A673 (cell line): Measurements from ENCODE around the gene FAM120AOS. TPM values are rescaled to one million over a fixed set of nuclear protein-coding genes. Genes with fewer than 3 reads are reported as not detected.

Source experiments
- BruUV-seq: library from RNA; stranded (reverse); fragments of 400-500 nt; replicated peaks from 2 replicates; lab custom pipeline; 2021; lab: Mats Ljungman, UMichigan
- CTCF ChIA-PET: fragments of 300-600 bp; sonication (Branson Sonifier 250); formaldehyde crosslinking; loops from one replicate; lab custom pipeline; 2022; ENCODE audit warnings: antibody characterized with exemption; lab: Charles Lee
- POLR2A ChIA-PET: fragments of 300-600 bp; sonication (Branson Sonifier 250); formaldehyde crosslinking; loops from one replicate; lab custom pipeline; 2022; ENCODE audit warnings: antibody characterized with exemption; ENCODE audit not compliant: low non-redundant PET; lab: Charles Lee
- DNase-seq: peaks from one replicate; pipeline ENCODE4 v3.0.0-alpha.2; 2015; ENCODE audit warnings: low spot score
- H3K27ac ChIP-seq: fragments of 200-600 bp; sonication (generic); 2 replicates; pipeline ENCODE4 v1.5.1; 2016; ENCODE audit warnings: mixed run types, low read depth, mild to moderate bottlenecking, mixed read lengths, antibody characterized with exemption, low read length; ENCODE audit not compliant: poor library complexity, severe bottlenecking
- H3K27me3 ChIP-seq: fragments of 200-600 bp; sonication (generic); replicated peaks from 2 replicates; pipeline ENCODE4 v1.6.1; 2017; ENCODE audit warnings: mixed run types, low read depth, mild to moderate bottlenecking, mixed read lengths, antibody characterized with exemption, low read length; ENCODE audit not compliant: insufficient read depth, poor library complexity
- H3K36me3 ChIP-seq: fragments of 200-600 bp; sonication (generic); 2 replicates; pipeline ENCODE4 v1.6.1; 2016; ENCODE audit warnings: mixed run types, mild to moderate bottlenecking, mixed read lengths, antibody characterized with exemption, low read length; ENCODE audit not compliant: insufficient read depth, poor library complexity, severe bottlenecking
- H3K4me1 ChIP-seq: fragments of 200-600 bp; sonication (generic); 2 replicates; pipeline ENCODE4 v1.6.1; 2017; ENCODE audit warnings: mixed run types, mild to moderate bottlenecking, mixed read lengths, antibody characterized with exemption, low read length; ENCODE audit not compliant: insufficient read depth, poor library complexity, severe bottlenecking
- H3K4me3 ChIP-seq: fragments of 200-600 bp; sonication (generic); 2 replicates; pipeline ENCODE4 v1.5.1; 2016; ENCODE audit warnings: low read depth, mixed run types, mild to moderate bottlenecking, mixed read lengths, low read length; ENCODE audit not compliant: poor library complexity, severe bottlenecking
- H3K9me3 ChIP-seq: fragments of 200-600 bp; sonication (generic); 2 replicates; pipeline ENCODE4 v1.6.1; 2016; ENCODE audit warnings: mixed run types, low read depth, mild to moderate bottlenecking, mixed read lengths, antibody characterized with exemption, low read length; ENCODE audit not compliant: poor library complexity, severe bottlenecking
- EZH2 ChIP-seq: fragments of 200-600 bp; sonication (generic); IDR thresholded peaks from 2 replicates; pipeline ENCODE4 v1.6.1; 2017; ENCODE audit warnings: borderline replicate concordance, low read depth, mild to moderate bottlenecking, mixed read lengths, antibody characterized with exemption, low read length; ENCODE audit not compliant: poor library complexity, severe bottlenecking
- intact Hi-C: fragments of 100-400 bp; cut with micrococcal nuclease; formaldehyde crosslinking; loops from one replicate; pipeline ENCODE4 v1.10.0; 2022; ENCODE audit not compliant: unreplicated experiment
- total RNA-seq: library from RNA; stranded (reverse); gene quantifications from 2 replicates; pipeline ENCODE4 v1.2.3, GENCODE V29; 2021
- TF ChIP-seq, protein P1 (sequence below): fragments of 300-800, 200-600 bp; sonication (generic); conservative IDR thresholded peaks from 2 replicates; pipeline ENCODE4 v1.5.1; 2017; ENCODE audit warnings: low read depth, mild to moderate bottlenecking, antibody characterized with exemption, low read length, moderate library complexity, mixed read lengths

The FAM120AOS gene
- total RNA-seq, 1 experiment from 2014 or later = 34.5 TPM

GRCh38 chr9:93461414-93461743 is 8.0 kb upstream of the FAM120AOS start:
- TF ChIP-seq, protein P1, sequence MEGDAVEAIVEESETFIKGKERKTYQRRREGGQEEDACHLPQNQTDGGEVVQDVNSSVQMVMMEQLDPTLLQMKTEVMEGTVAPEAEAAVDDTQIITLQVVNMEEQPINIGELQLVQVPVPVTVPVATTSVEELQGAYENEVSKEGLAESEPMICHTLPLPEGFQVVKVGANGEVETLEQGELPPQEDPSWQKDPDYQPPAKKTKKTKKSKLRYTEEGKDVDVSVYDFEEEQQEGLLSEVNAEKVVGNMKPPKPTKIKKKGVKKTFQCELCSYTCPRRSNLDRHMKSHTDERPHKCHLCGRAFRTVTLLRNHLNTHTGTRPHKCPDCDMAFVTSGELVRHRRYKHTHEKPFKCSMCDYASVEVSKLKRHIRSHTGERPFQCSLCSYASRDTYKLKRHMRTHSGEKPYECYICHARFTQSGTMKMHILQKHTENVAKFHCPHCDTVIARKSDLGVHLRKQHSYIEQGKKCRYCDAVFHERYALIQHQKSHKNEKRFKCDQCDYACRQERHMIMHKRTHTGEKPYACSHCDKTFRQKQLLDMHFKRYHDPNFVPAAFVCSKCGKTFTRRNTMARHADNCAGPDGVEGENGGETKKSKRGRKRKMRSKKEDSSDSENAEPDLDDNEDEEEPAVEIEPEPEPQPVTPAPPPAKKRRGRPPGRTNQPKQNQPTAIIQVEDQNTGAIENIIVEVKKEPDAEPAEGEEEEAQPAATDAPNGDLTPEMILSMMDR = no peak
- no peak for TF ChIP-seq EZH2
- Histone ChIP-seq H3K36me3 (no peaks in the 10 kb centered on the region), H3K27ac (no peak overlapping the region), H3K4me3 (no peak overlapping the region), H3K27me3 (no peaks in the 10 kb centered on the region), H3K9me3 (no peaks in the 10 kb centered on the region), H3K4me1 (peaks cover 38% of the 10 kb centered on the region)
- ChIA-PET CTCF (no interaction called here), POLR2A (no interaction called here)
- BruUV-seq = no TSS peak
- DNase-seq = no peak
- intact Hi-C loops = no loop called here

DNA sequence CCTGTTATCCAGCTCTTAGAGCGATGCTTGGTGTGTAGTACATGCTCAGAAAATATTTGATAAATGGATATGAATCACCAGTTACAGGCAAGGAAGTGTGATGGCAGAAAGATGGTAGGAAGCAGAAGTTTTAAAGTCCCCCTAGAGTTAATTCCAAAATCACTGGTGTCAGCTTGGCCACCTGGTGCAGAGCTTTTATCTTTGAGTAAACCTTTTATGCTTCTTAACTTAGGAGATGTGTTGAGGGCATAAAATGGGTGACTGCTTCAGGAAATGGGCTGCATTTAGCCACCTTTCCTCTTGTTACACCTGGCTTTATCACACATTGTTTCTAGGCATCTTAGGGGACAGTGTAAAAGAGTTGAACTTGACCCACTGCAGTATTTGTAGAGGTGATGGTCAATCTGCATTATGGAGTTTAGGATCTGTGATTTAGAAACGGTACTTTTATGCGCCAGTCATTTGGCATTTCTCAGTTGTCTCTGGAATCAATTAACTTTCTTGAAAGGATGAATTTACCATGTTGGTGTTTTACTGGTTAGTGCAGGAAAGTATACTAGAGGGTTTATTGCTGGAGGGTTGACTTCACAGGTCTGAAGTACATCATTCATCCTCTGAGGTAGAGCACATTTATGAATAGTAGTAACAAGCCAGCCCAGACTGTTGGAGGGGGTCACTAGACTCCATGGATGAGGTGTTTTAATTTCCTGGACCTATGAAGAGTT is 7.5 kb upstream of the FAM120AOS start:
- TF ChIP-seq, protein P1 = no peak
- no peak for TF ChIP-seq EZH2
- intact Hi-C loops = no loop called here
- H3K27ac ChIP-seq = no peak overlapping the region
- no peak overlapping the region for H3K4me3 ChIP-seq
- no peaks in the 10 kb centered on the region for H3K27me3 ChIP-seq
- H3K9me3 ChIP-seq = no peaks in the 10 kb centered on the region
- no peak for DNase-seq
- CTCF ChIA-PET = no interaction called here
- POLR2A ChIA-PET = no interaction called here
- H3K36me3 ChIP-seq = no peaks in the 10 kb centered on the region
- BruUV-seq = no TSS peak
- peaks cover 32% of the 10 kb centered on the region for H3K4me1 ChIP-seq

- H3K4me3 ChIP-seq = no peak overlapping the region
- H3K36me3 ChIP-seq = peaks cover 5% of the 10 kb centered on the region
- BruUV-seq = no TSS peak
- POLR2A ChIA-PET = no interaction called here
- no peaks in the 10 kb centered on the region for H3K27me3 ChIP-seq
- CTCF ChIA-PET = no interaction called here
- peaks cover 19% of the 10 kb centered on the region for H3K4me1 ChIP-seq
- H3K9me3 ChIP-seq = no peaks in the 10 kb centered on the region
- TF ChIP-seq EZH2 = no peak
- TF ChIP-seq, protein P1 = no peak
- DNase-seq = no peak
- intact Hi-C loops = no loop called here
- H3K27ac ChIP-seq = no peak overlapping the region
These were observed 6.1 kb upstream of the FAM120AOS start for GRCh38 chr9:93459432-93459847.
